Hepatocyte (in vitro differentiated cells): ENCODE data around the gene C19orf25. TPM values are rescaled to one million over a fixed set of nuclear protein-coding genes. Genes with fewer than 3 reads are reported as not detected.
A peak's percentile ranks its signal among the peaks of the same experiment; 100 is the strongest.

Source experiments
- DNase-seq: peaks from one replicate; pipeline ENCODE4 v3.0.0-alpha.2; 2016; ENCODE audit warnings: low spot score
- H2AFZ ChIP-seq: fragments of 200-600 bp; sonication (generic); 2 replicates; pipeline ENCODE4 v1.6.0; 2016; ENCODE audit warnings: antibody characterized with exemption, mild to moderate bottlenecking
- H3K27ac ChIP-seq: fragments of 200-600 bp; sonication (generic); 2 replicates; pipeline ENCODE4 v1.5.1; 2016; ENCODE audit warnings: mild to moderate bottlenecking
- H3K27me3 ChIP-seq: fragments of 200-600 bp; sonication (generic); 2 replicates; pipeline ENCODE4 v1.6.1; 2016
- H3K36me3 ChIP-seq: fragments of 200-600 bp; sonication (generic); replicated peaks from 2 replicates; pipeline ENCODE4 v1.5.1; 2016; ENCODE audit warnings: low read depth; ENCODE audit not compliant: insufficient read depth
- H3K4me1 ChIP-seq: fragments of 200-600 bp; sonication (generic); 2 replicates; pipeline ENCODE4 v1.5.1; 2016; ENCODE audit warnings: mild to moderate bottlenecking, moderate library complexity; ENCODE audit not compliant: insufficient read depth
- H3K4me2 ChIP-seq: fragments of 200-600 bp; sonication (generic); 2 replicates; pipeline ENCODE4 v1.6.0; 2016
- H3K4me3 ChIP-seq: fragments of 200-600 bp; sonication (generic); 2 replicates; pipeline ENCODE4 v1.5.1; 2016; ENCODE audit warnings: mild to moderate bottlenecking
- H3K79me2 ChIP-seq: fragments of 200-600 bp; sonication (generic); 2 replicates; pipeline ENCODE4 v1.6.0; 2017; ENCODE audit warnings: mild to moderate bottlenecking
- H3K9me2 ChIP-seq: fragments of 200-600 bp; sonication (generic); replicated peaks from 2 replicates; pipeline ENCODE4 v1.6.0; 2017; ENCODE audit warnings: mild to moderate bottlenecking; ENCODE audit not compliant: insufficient read depth
- H3K9me3 ChIP-seq: fragments of 200-600 bp; sonication (generic); 2 replicates; pipeline ENCODE4 v1.5.1; 2016; ENCODE audit warnings: low read depth, mild to moderate bottlenecking
- H4K20me1 ChIP-seq: fragments of 200-600 bp; sonication (generic); 2 replicates; pipeline ENCODE4 v1.6.0; 2016; ENCODE audit warnings: mild to moderate bottlenecking; ENCODE audit not compliant: insufficient read depth, poor library complexity, severe bottlenecking
- CTCF ChIP-seq: fragments of 200-600 bp; sonication (generic); IDR thresholded peaks from 2 replicates; pipeline ENCODE4 v1.5.1; 2016; ENCODE audit warnings: antibody characterized with exemption, mild to moderate bottlenecking; ENCODE audit not compliant: poor library complexity
- EZH2 ChIP-seq: fragments of 200-600 bp; sonication (generic); IDR thresholded peaks from 2 replicates; pipeline ENCODE4 v1.6.1; 2016; ENCODE audit warnings: antibody characterized with exemption, mild to moderate bottlenecking, borderline replicate concordance
- EZH2phosphoT487 ChIP-seq: fragments of 200-600 bp; sonication (generic); IDR thresholded peaks from one replicate; pipeline ENCODE4 v1.6.1; 2018; ENCODE audit warnings: antibody characterized with exemption, mild to moderate bottlenecking, low read depth, moderate library complexity; ENCODE audit not compliant: unreplicated experiment, severe bottlenecking
- WGBS: methylation state at CpG from one replicate; pipeline ENCODE4 v1.1.6; 2016; ENCODE audit warnings: low lambda C conversion rate; ENCODE audit errors: missing lambda C conversion rate; 5-methylcytosine and 5-hydroxymethylcytosine counted together
- polyA plus RNA-seq: library from polyadenylated mRNA; unstranded; fragments of >200 nt; fragmentation: Nextera tagmentation; extraction: Ambion mirVana; gene quantifications from 2 replicates; pipeline ENCODE4 v1.2.1, GENCODE V29; 2016
- total RNA-seq: library from RNA; depleted of rRNA; stranded (reverse); fragments of >200 nt; gene quantifications from 2 replicates; pipeline ENCODE4 v1.2.3, GENCODE V29; 2014

The C19orf25 gene
- total and polyA plus RNA-seq, 2 experiments from 2014 or later, result 36.3 to 43.6 TPM

GRCh38 chr19:1446713-1447481, 32.1 kb downstream of the C19orf25 start:
- 6% methylated on average over 48 of the region's 63 CpGs for WGBS
- Histone ChIP-seq H3K27me3 (peaks cover 57% of the 10 kb centered on the region), H3K4me2 (peak overlapping the region; percentile 96), H2AFZ (no peak overlapping the region), H3K79me2 (no peaks in the 10 kb centered on the region), H3K27ac (no peak overlapping the region), H4K20me1 (peaks cover 10% of the 10 kb centered on the region), H3K36me3 (no peaks in the 10 kb centered on the region), H3K4me1 (peaks cover 17% of the 10 kb centered on the region), H3K9me3 (no peaks in the 10 kb centered on the region), H3K4me3 (peak overlapping the region; percentile 55), H3K9me2 (no peaks in the 10 kb centered on the region)
- TF ChIP-seq EZH2 (peak; percentile 72), CTCF (no peak)
- peak; percentile 62 for DNase-seq

GRCh38 chr19:1445932-1446712, 32.9 kb downstream of the C19orf25 start:
- no peak overlapping the region for H3K27ac ChIP-seq
- 2% methylated on average over 16 of the region's 99 CpGs for WGBS
- peaks cover 17% of the 10 kb centered on the region for H3K4me1 ChIP-seq
- peak overlapping the region; percentile 63 for H2AFZ ChIP-seq
- peaks cover 18% of the 10 kb centered on the region for H4K20me1 ChIP-seq
- no peaks in the 10 kb centered on the region for H3K36me3 ChIP-seq
- H3K79me2 ChIP-seq, result peaks cover under 1% of the 10 kb centered on the region
- peak; percentile 79 for DNase-seq
- H3K9me2 ChIP-seq, result no peaks in the 10 kb centered on the region
- peak overlapping the region; percentile 96 for H3K4me2 ChIP-seq
- H3K9me3 ChIP-seq, result no peaks in the 10 kb centered on the region
- no peak for TF ChIP-seq CTCF
- TF ChIP-seq EZH2phosphoT487, result no peak
- no peak for TF ChIP-seq EZH2
- peak overlapping the region; percentile 55 for H3K4me3 ChIP-seq
- peaks cover 50% of the 10 kb centered on the region for H3K27me3 ChIP-seq

GRCh38 chr19:1445185-1445931, 33.7 kb downstream of the C19orf25 start:
- peaks cover 42% of the 10 kb centered on the region for H3K27me3 ChIP-seq
- WGBS, result 5% methylated on average over 45 of the region's 70 CpGs
- TF ChIP-seq EZH2 (no peak), CTCF (peak; percentile 63)
- no peaks in the 10 kb centered on the region for H3K36me3 ChIP-seq
- H3K9me2 ChIP-seq, result no peaks in the 10 kb centered on the region
- peak; percentile 86 for DNase-seq
- H3K4me3 ChIP-seq, result peak overlapping the region; percentile 55
- peaks cover 25% of the 10 kb centered on the region for H4K20me1 ChIP-seq
- H3K9me3 ChIP-seq, result no peaks in the 10 kb centered on the region
- no peak overlapping the region for H3K27ac ChIP-seq
- peak overlapping the region; percentile 68 for H2AFZ ChIP-seq
- H3K4me1 ChIP-seq, result peaks cover 17% of the 10 kb centered on the region
- H3K4me2 ChIP-seq, result peak overlapping the region; percentile 96
- peaks cover 7% of the 10 kb centered on the region for H3K79me2 ChIP-seq
